ENCODE measurements around the gene RHBDF2.

RHBDF2 gene

GRCh38 chr17:76499267-76499667 is 2.0 kb downstream of the RHBDF2 start:
- no peak for DNase-seq

- DNase-seq: no peak
Observed at GRCh38 chr17:76498876-76499251, 2.4 kb downstream of the RHBDF2 start.

GRCh38 chr17:76497979-76498875 is 3.0 kb downstream of the RHBDF2 start:
- peak; percentile 96 for DNase-seq

GRCh38 chr17:76497699-76497978 is 3.6 kb downstream of the RHBDF2 start:
- no peak for DNase-seq

GRCh38 chr17:76496464-76496863 is 4.8 kb downstream of the RHBDF2 start:
- no peak for DNase-seq

- DNase-seq: no peak
Observed at GRCh38 chr17:76495663-76496400, 5.4 kb downstream of the RHBDF2 start.

GRCh38 chr17:76493505-76494167 is 7.6 kb downstream of the RHBDF2 start:
- no peak for DNase-seq

- no peak for DNase-seq
Observed at GRCh38 chr17:76492989-76493501, 8.2 kb downstream of the RHBDF2 start.

GRCh38 chr17:76492123-76492988 is 8.9 kb downstream of the RHBDF2 start:
- DNase-seq: no peak

- no peak for DNase-seq
Observed at GRCh38 chr17:76491271-76492122, 9.7 kb downstream of the RHBDF2 start.

- no peak for DNase-seq
Observed at GRCh38 chr17:76490112-76490710, 11.0 kb downstream of the RHBDF2 start.

GRCh38 chr17:76487451-76488192 is 13.6 kb downstream of the RHBDF2 start:
- no peak for DNase-seq

- no peak for DNase-seq
Observed at GRCh38 chr17:76485569-76485968, 15.7 kb downstream of the RHBDF2 start.

GRCh38 chr17:76484228-76484725 is 16.9 kb downstream of the RHBDF2 start:
- no peak for DNase-seq

- no peak for DNase-seq
Observed at GRCh38 chr17:76481071-76481655, 20.1 kb downstream of the RHBDF2 start.

GRCh38 chr17:76480632-76481031 is 20.6 kb downstream of the RHBDF2 start:
- DNase-seq: no peak

GRCh38 chr17:76479515-76480060 is 21.6 kb downstream of the RHBDF2 start:
- DNase-seq: no peak

GRCh38 chr17:76478730-76479514 is 22.3 kb downstream of the RHBDF2 start:
- no peak for DNase-seq

- DNase-seq: no peak
Observed at GRCh38 chr17:76478097-76478496, 23.1 kb downstream of the RHBDF2 start.

Data from NCI-H2171 (cell line).